ENCODE results near the gene ACSL3.

ACSL3 gene

GRCh38 chr2:222884114-222884771 is 23.4 kb downstream of the ACSL3 start (continued):
- TF ChIP-seq, protein P1, sequence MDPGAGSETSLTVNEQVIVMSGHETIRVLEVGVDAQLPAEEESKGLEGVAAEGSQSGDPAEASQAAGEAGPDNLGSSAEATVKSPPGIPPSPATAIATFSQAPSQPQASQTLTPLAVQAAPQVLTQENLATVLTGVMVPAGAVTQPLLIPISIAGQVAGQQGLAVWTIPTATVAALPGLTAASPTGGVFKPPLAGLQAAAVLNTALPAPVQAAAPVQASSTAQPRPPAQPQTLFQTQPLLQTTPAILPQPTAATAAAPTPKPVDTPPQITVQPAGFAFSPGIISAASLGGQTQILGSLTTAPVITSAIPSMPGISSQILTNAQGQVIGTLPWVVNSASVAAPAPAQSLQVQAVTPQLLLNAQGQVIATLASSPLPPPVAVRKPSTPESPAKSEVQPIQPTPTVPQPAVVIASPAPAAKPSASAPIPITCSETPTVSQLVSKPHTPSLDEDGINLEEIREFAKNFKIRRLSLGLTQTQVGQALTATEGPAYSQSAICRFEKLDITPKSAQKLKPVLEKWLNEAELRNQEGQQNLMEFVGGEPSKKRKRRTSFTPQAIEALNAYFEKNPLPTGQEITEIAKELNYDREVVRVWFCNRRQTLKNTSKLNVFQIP (CRISPR knock-in tag; IDR thresholded peaks at IDR 0.05; ENCODE audit: borderline replicate concordance, low read depth), result peak; percentile 84; the same call in 1 of the 2 replicates
- no peak for TF ChIP-seq BACH2 (CRISPR knock-in tag; IDR thresholded peaks at IDR 0.05; ENCODE audit: borderline replicate concordance)
- no peak for TF ChIP-seq TSHZ2 (CRISPR knock-in tag; IDR thresholded peaks at IDR 0.05)
- TF ChIP-seq RARB (CRISPR knock-in tag; IDR thresholded peaks at IDR 0.05), result 0 out of 2 replicates have a peak, but pooled peaks have one; percentile 70
- TF ChIP-seq SNAI2 (CRISPR knock-in tag; IDR thresholded peaks at IDR 0.05), result no peak
- peak; percentile 94 for TF ChIP-seq ISL1 (CRISPR knock-in tag; IDR thresholded peaks at IDR 0.05)
- TF ChIP-seq TOX (CRISPR knock-in tag; IDR thresholded peaks at IDR 0.05; ENCODE audit: borderline replicate concordance), result peak; percentile 82
- no peak for TF ChIP-seq OSR1 (CRISPR knock-in tag; IDR thresholded peaks at IDR 0.05)
- TF ChIP-seq ESRRG (CRISPR knock-in tag; IDR thresholded peaks at IDR 0.05), result no peak
- TF ChIP-seq ZFP30 (CRISPR knock-in tag; IDR thresholded peaks at IDR 0.05), result no peak

- TF ChIP-seq RARB (CRISPR knock-in tag; IDR thresholded peaks at IDR 0.05), result no peak
- peak; percentile 86 for TF ChIP-seq ZFP3 (CRISPR knock-in tag; IDR thresholded peaks at IDR 0.05)
- peak; percentile 41 for ATAC-seq
These were observed 24.1 kb downstream of the ACSL3 start for GRCh38 chr2:222884805-222885424.

GRCh38 chr2:222887124-222887523 is 26.3 kb downstream of the ACSL3 start:
- TF ChIP-seq ARNTL (CRISPR knock-in tag; IDR thresholded peaks at IDR 0.05; ENCODE audit: borderline replicate concordance, low read depth), result no peak
- no peak for TF ChIP-seq CREB5 (CRISPR knock-in tag; IDR thresholded peaks at IDR 0.05; ENCODE audit: low read depth)
- no peak for TF ChIP-seq ZFP30 (CRISPR knock-in tag; IDR thresholded peaks at IDR 0.05)
- TF ChIP-seq OSR1 (CRISPR knock-in tag; IDR thresholded peaks at IDR 0.05), result no peak
- TF ChIP-seq PATZ1 (CRISPR knock-in tag; IDR thresholded peaks at IDR 0.05; ENCODE audit: borderline replicate concordance), result no peak
- no peak for TF ChIP-seq ZNF8 (CRISPR knock-in tag; IDR thresholded peaks at IDR 0.05)
- ATAC-seq, result no peak

GRCh38 chr2:222888716-222889115 is 27.9 kb downstream of the ACSL3 start:
- no peak for ATAC-seq
- TF ChIP-seq ZNF565 (CRISPR knock-in tag; conservative IDR thresholded peaks at IDR 0.05; ENCODE audit: low read depth) (no peak), TSHZ2 (CRISPR knock-in tag; IDR thresholded peaks at IDR 0.05) (no peak), PPARA (CRISPR knock-in tag; IDR thresholded peaks at IDR 0.05; ENCODE audit: borderline replicate concordance) (no peak)

Data from SK-N-SH treated with all-trans-retinoic acid at 6 μM for 48 hours (cell line).